BJ (cell line): ENCODE measurements around the gene ULBP2. TPM values are rescaled to one million over a fixed set of nuclear protein-coding genes. Genes with fewer than 3 reads are reported as not detected.
"Not testable (repeated sequence)": the region's sequence is repeated elsewhere in the genome, so short reads cannot be mapped to it uniquely, and the experiment has no call there.

Experiments
- CTCF ChIA-PET: fragments of 350-600 bp; formaldehyde crosslinking; extraction: SDS; loops from one replicate; lab custom pipeline; 2021; ENCODE audit warnings: antibody characterized with exemption, inconsistent platforms; lab: Yijun Ruan, JAX
- POLR2A ChIA-PET: fragments of 300-600 bp; sonication (Branson Sonifier 250); formaldehyde crosslinking; extraction: SDS; loops from one replicate; lab custom pipeline; 2021; ENCODE audit warnings: antibody characterized with exemption; lab: Charles Lee
- DNase-seq: peaks from one replicate; pipeline ENCODE4 v3.0.0-alpha.2; 2011; ENCODE audit warnings: low read depth
- H3K27me3 ChIP-seq: 2 replicates; pipeline ENCODE4 v1.6.0; 2011; ENCODE audit warnings: low read length; ENCODE audit not compliant: control insufficient read depth, insufficient read depth
- H3K36me3 ChIP-seq: 2 replicates; pipeline ENCODE4 v1.5.1; 2011; ENCODE audit warnings: low read length; ENCODE audit not compliant: control insufficient read depth, insufficient read depth
- H3K4me3 ChIP-seq: 2 replicates; pipeline ENCODE4 v1.5.1; 2011; ENCODE audit warnings: low read depth, mild to moderate bottlenecking, control low read depth, low read length
- polyA plus RNA-seq: library from polyadenylated mRNA; depleted of rRNA; stranded (reverse); fragments of >200 nt; gene quantifications from 2 replicates; pipeline ENCODE4 v1.2.3, GENCODE V29; 2011
- TF ChIP-seq, protein P1 (sequence below): IDR thresholded peaks from 2 replicates; pipeline ENCODE4 v1.5.1; 2011; ENCODE audit warnings: low read depth, mild to moderate bottlenecking, control low read depth, inconsistent platforms, low read length, moderate library complexity; ENCODE audit not compliant: insufficient read depth

Gene ULBP2
- polyA plus RNA-seq, 1 experiment, result 22.8 TPM

DNA sequence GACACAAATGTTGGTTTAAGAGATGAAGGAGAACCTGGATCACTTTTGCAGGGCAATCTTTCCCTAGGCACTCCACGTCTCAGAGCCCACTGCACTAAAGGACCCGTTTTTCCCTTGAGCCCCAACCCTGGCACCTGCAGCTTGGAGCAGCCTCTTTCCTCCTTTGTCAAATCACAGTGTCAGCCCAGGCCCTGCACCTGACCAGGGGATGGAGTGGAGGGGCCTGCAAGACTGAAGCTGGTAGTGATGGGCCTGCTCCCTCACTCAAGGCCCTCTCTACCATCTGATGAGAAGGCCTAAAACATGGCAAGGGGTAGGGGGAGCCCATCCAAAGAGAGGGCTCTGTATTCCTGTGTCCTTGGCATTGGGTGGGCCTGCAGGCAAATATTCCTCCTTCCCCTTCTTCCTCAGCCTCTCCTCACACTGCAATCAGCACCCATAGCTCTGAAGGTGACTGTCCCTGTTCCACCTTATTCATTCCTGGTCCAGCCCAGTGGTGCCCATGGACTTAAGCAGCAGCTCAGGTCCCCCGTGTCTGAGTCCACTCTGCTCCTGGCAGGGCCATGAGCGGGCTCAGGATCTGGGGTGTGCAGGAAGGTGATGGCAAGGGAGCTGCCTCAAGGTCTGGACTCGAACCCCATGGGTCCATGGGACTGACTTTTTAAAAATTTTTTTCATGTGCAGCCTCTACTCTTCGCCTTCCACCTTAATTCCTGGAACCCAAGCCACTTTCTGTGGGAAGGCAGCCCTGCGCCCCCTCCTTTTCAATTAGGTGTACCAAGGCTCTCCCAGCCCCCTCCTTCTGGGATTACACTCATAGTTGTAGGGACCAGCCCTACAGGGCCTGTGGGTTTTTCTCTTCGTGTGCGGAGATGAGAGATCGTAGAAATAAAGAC lies 25.6 kb upstream of the ULBP2 start:
- H3K27me3 ChIP-seq, result peaks cover 9% of the 10 kb centered on the region
- H3K36me3 ChIP-seq, result no peaks in the 10 kb centered on the region
- no peak overlapping the region for H3K4me3 ChIP-seq
- ChIA-PET POLR2A (no interaction called here), CTCF (interaction anchor here (0.9 to 3.2 kb wide), 6 partner anchors 9 to 91 kb away, joined by 3 to 10 read pairs (median 4); no protein-coding TSS in a partner anchor)
- DNase-seq, result no peak
- TF ChIP-seq, protein P1, sequence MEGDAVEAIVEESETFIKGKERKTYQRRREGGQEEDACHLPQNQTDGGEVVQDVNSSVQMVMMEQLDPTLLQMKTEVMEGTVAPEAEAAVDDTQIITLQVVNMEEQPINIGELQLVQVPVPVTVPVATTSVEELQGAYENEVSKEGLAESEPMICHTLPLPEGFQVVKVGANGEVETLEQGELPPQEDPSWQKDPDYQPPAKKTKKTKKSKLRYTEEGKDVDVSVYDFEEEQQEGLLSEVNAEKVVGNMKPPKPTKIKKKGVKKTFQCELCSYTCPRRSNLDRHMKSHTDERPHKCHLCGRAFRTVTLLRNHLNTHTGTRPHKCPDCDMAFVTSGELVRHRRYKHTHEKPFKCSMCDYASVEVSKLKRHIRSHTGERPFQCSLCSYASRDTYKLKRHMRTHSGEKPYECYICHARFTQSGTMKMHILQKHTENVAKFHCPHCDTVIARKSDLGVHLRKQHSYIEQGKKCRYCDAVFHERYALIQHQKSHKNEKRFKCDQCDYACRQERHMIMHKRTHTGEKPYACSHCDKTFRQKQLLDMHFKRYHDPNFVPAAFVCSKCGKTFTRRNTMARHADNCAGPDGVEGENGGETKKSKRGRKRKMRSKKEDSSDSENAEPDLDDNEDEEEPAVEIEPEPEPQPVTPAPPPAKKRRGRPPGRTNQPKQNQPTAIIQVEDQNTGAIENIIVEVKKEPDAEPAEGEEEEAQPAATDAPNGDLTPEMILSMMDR, result no peak

DNA sequence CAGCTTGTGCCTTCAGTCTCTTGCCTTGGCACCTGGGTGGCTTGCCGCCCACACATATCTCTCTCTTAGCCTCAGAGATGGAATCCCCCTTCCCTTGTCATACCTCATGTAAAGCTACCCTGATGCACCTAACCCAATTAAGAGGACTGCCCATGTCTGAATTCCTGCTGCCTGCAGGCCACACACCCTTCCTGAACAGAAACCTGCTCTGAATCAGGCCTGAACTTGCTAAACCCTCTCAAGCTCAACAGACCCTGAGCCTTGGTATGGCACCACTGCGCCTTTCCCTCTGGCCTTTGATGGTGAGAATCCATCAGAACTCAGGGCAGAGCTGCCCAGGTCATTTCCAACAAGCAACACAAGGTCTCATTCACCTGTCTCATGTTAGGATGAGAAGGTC lies 24.1 kb upstream of the ULBP2 start:
- H3K4me3 ChIP-seq, result no peak overlapping the region
- CTCF ChIA-PET, result interaction anchor here (1.1 to 3.2 kb wide), 5 partner anchors 78 to 101 kb away, joined by 3 to 10 read pairs (median 5); no protein-coding TSS in a partner anchor
- H3K27me3 ChIP-seq, result peaks cover 12% of the 10 kb centered on the region
- POLR2A ChIA-PET, result no interaction called here
- no peak for DNase-seq
- TF ChIP-seq, protein P1, result no peak
- H3K36me3 ChIP-seq, result no peaks in the 10 kb centered on the region

DNA sequence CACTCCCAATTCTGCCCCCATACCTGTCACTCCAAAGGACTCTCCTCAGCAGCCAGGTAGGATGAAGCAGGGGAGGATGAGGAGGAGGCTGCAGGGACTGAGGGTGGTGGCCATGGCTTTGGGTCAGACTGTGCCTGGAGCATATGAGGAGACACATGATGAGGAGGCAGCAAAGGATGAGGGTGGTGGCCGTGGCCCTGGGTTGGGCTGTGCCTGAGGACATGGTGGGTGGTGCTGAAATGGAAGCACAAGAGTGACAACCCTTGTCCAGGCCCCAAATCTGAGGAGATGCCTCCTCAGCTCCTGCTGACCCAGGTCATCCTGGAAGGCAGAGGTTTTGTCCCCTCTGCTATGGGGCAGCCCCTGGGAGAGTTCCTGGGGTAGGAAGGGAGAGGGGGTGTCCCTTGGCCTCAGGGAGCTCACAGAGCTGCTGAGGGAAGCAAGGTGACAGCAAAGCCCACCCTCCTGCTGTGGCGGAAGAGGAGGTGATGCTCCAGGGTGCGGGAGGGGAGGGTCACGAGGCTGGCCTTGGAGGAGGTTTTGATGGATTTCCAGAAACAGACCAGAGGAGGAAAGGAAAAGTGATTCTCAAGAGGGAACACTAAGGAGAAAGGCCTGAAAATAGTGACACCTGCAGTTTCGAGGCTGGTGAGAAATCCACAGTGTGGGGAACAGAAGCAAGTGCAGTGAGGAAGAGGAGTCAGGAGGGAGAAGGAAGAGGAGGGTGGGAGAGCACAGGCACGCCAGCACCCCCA lies 23.5 kb upstream of the ULBP2 start:
- no peak overlapping the region for H3K4me3 ChIP-seq
- ChIA-PET POLR2A (no interaction called here), CTCF (interaction anchor here (1.1 to 3.2 kb wide), 4 partner anchors 78 to 102 kb away, joined by 3 to 10 read pairs (median 6); no protein-coding TSS in a partner anchor)
- H3K36me3 ChIP-seq, result no peaks in the 10 kb centered on the region
- H3K27me3 ChIP-seq, result peaks cover 8% of the 10 kb centered on the region
- TF ChIP-seq, protein P1, result no peak
- DNase-seq, result no peak

DNA sequence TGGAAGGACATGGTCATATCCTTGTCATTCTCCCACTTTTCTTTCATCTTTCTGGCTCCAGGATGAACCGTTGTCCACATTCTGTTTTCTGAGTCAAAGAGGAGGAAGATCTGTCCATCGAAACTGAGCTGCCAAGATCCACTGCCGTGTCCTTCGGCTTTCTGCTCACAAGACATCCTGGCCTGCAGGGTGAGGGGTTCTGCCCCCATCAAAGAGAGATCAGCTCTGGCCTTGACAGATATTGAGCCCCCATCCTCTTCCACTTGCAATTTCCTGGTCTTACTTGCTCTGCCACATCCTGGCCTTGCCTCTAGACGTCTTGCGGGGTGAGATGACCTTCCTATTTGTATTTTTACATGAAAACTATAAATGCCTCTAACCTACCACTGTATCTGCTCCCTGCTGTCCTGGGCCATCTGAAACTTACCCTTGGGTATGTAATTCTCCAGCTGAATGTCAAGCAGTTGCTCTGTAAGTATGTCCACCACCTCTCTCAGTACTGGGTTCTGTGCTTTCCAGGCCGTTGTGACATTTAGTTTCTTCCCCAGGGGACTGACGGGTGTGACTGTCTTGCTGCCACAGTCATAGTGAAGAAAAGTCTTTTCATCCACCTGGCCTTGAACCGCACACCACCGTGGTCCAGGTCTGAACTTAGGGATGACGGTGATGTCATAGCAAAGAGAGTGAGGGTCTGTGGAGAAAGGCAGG lies 22.5 kb upstream of the ULBP2 start:
- H3K27me3 ChIP-seq, H3K4me3 ChIP-seq, DNase-seq, POLR2A ChIA-PET, H3K36me3 ChIP-seq: not testable (repeated sequence)
- CTCF ChIA-PET, result interaction anchor here (2.1 to 3.2 kb wide), 2 partner anchors 79 to 84 kb away, joined by 8 to 10 read pairs; no protein-coding TSS in a partner anchor

DNA sequence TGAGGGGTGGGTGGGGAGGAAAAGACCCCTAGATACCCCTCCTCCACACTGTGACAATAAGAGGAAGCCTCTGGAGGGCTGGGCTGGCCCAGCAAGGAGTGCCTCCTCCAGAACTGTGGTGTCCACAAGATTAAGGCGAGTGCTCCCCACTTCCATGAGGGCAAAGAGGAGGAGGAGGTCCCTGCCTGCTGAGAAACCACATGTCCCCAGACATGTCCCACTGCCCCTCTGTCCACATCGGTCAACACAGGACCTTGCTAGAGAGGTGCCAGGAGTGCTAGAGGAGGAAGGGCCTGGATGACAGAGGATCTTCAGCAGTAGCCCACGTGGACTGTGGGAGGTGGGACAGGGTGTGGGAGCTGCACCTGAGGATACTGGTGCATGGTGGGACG lies 22.0 kb upstream of the ULBP2 start:
- TF ChIP-seq, protein P1, result no peak

More for the DNA sequence above, 22.0 kb upstream of the ULBP2 start:
- CTCF ChIA-PET, result interaction anchor here (3.2 kb wide), 1 partner anchor 80 kb away, joined by 10 read pairs; no protein-coding TSS in a partner anchor
- no peaks in the 10 kb centered on the region for H3K36me3 ChIP-seq
- POLR2A ChIA-PET, result no interaction called here
- H3K4me3 ChIP-seq, result no peak overlapping the region
- no peak for DNase-seq
- H3K27me3 ChIP-seq, result peaks cover 9% of the 10 kb centered on the region
